ENCODE measurements around the gene NTNG1.

DNA sequence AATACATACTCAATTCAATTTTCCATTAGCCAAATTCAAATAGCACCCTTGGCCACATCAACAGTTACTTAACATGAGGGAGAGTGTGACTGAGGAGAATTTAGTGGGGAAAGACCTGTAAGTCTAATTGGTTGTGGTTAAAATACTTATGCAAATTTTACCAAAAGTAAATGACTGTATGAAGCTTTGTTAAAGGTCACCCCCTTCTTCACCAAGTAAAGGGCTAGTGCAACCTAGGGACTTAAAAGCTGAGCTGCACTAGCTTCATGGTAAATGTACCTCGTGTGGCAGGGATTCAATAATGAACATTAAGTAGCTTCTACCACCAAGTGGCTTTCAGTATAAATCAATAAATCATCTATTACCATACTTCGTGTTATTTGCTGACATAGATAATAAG lies 372.0 kb downstream of the NTNG1 start:
- TF ChIP-seq POLR2A (IDR thresholded peaks at IDR 0.05; ENCODE audit: low read depth, low read length) (no peak), TAF1 (IDR thresholded peaks at IDR 0.05; ENCODE audit: borderline replicate concordance, low read depth, low read length) (no peak), POLR2AphosphoS5 (IDR thresholded peaks at IDR 0.05; ENCODE audit: low read depth, low read length) (no peak)
